Caco-2 (cell line): Measurements from ENCODE around the gene STT3B. TPM values are rescaled to one million over a fixed set of nuclear protein-coding genes. Genes with fewer than 3 reads are reported as not detected.
A peak's percentile ranks its signal among the peaks of the same experiment; 100 is the strongest.

Experiments
- BruUV-seq: library from RNA; stranded (reverse); fragments of 400-500 nt; replicated peaks from 2 replicates; lab custom pipeline; 2021; lab: Mats Ljungman, UMichigan
- CTCF ChIA-PET: fragments of 300-600 bp; sonication (Branson Sonifier 250); formaldehyde crosslinking; loops from one replicate; lab custom pipeline; 2022; ENCODE audit warnings: antibody characterized with exemption; lab: Charles Lee
- POLR2A ChIA-PET: fragments of 300-600 bp; sonication (Branson Sonifier 250); formaldehyde crosslinking; loops from one replicate; lab custom pipeline; 2022; ENCODE audit warnings: antibody characterized with exemption; lab: Charles Lee
- DNase-seq, 2 experiments: peaks; one replicate each; pipeline versions ENCODE4 v3.0.0 to v3.0.0-alpha.2; 2020 to 2022
- H3K27me3 ChIP-seq: replicated peaks from 2 replicates; pipeline ENCODE4 v1.6.0; 2011; ENCODE audit warnings: low read length; ENCODE audit not compliant: control insufficient read depth, insufficient read depth
- H3K36me3 ChIP-seq: 2 replicates; pipeline ENCODE4 v1.5.1; 2011; ENCODE audit warnings: low read length; ENCODE audit not compliant: control insufficient read depth, insufficient read depth
- H3K4me1 ChIP-seq: fragments of 250-450 bp; sonication (Bioruptor Pico); 2 replicates; pipeline ENCODE4 v1.5.1; 2020; ENCODE audit warnings: mild to moderate bottlenecking
- H3K4me3 ChIP-seq: 2 replicates; pipeline ENCODE4 v1.5.1; 2011; ENCODE audit warnings: low read depth, mild to moderate bottlenecking, control low read depth, low read length
- H3K9me3 ChIP-seq: fragments of 250-450 bp; sonication (Bioruptor Pico); 2 replicates; pipeline ENCODE4 v1.5.1; 2020; ENCODE audit warnings: mild to moderate bottlenecking, moderate library complexity
- H3K27ac Mint-ChIP-seq: one replicate; pipeline ENCODE4 v1.8.0; 2022; ENCODE audit warnings: mixed read lengths; ENCODE audit not compliant: unreplicated experiment
- H3K27me3 Mint-ChIP-seq: one replicate; pipeline ENCODE4 v1.8.0; 2022; ENCODE audit warnings: mixed read lengths; ENCODE audit not compliant: insufficient read depth, unreplicated experiment
- H3K36me3 Mint-ChIP-seq: one replicate; pipeline ENCODE4 v1.8.0; 2022; ENCODE audit warnings: mild to moderate bottlenecking, mixed read lengths; ENCODE audit not compliant: insufficient read depth, unreplicated experiment
- H3K4me1 Mint-ChIP-seq: one replicate; pipeline ENCODE4 v1.8.0; 2022; ENCODE audit warnings: low read depth, mixed read lengths; ENCODE audit not compliant: unreplicated experiment
- H3K4me3 Mint-ChIP-seq: one replicate; pipeline ENCODE4 v1.8.0; 2022; ENCODE audit warnings: mild to moderate bottlenecking, moderate library complexity, mixed read lengths; ENCODE audit not compliant: unreplicated experiment
- H3K9me3 Mint-ChIP-seq: one replicate; pipeline ENCODE4 v1.8.0; 2022; ENCODE audit warnings: mixed read lengths; ENCODE audit not compliant: unreplicated experiment
- CTCF ChIP-seq, 2 experiments: fragments of 200-600 bp in 1 of 2; IDR thresholded peaks; 1 replicate in 1 of 2; 2 replicates in 1 of 2; pipeline versions ENCODE4 v1.5.1 to v1.8.0; 2011 to 2022; ENCODE audit warnings: antibody characterized with exemption in 1 of 2, control low read depth in 1 of 2, inconsistent platforms in 1 of 2, low read depth in 1 of 2, low read length in 1 of 2, mild to moderate bottlenecking in 1 of 2, moderate library complexity in 1 of 2; ENCODE audit not compliant: insufficient read depth in 1 of 2, severe bottlenecking in 1 of 2, unreplicated experiment in 1 of 2
- intact Hi-C: fragments of 100-400 bp; cut with micrococcal nuclease; formaldehyde crosslinking; loops from one replicate; pipeline ENCODE4 v1.10.0; 2022; ENCODE audit not compliant: unreplicated experiment
- total RNA-seq: library from RNA; stranded (reverse); gene quantifications from 2 replicates; pipeline ENCODE4 v1.2.3, GENCODE V29; 2022

The STT3B gene
- total RNA-seq, 1 experiment from 2014 or later, result 162 TPM

GRCh38 chr3:31562525-31562924, 29.8 kb downstream of the STT3B start:
- ChIA-PET CTCF (interaction anchor here (0.7 kb wide), 1 partner anchor 26 kb away, joined by 3 read pairs; no protein-coding TSS in a partner anchor), POLR2A (interaction anchor here (0.7 kb wide), 1 partner anchor 30 kb away, joined by 3 read pairs; the partner anchor contains the start of gene STT3B)
- BruUV-seq, result no TSS peak
- no peaks in the 10 kb centered on the region for H3K27me3 Mint-ChIP-seq
- peaks cover 49% of the 10 kb centered on the region for H3K4me1 Mint-ChIP-seq
- no peak overlapping the region for H3K4me3 Mint-ChIP-seq
- intact Hi-C loops, result no loop called here
- Histone ChIP-seq H3K36me3 (no peaks in the 10 kb centered on the region), H3K4me3 (no peak overlapping the region), H3K4me1 (peaks cover 27% of the 10 kb centered on the region), H3K9me3 (no peaks in the 10 kb centered on the region), H3K27me3 (no peaks in the 10 kb centered on the region)
- no peaks in the 10 kb centered on the region for H3K9me3 Mint-ChIP-seq
- H3K27ac Mint-ChIP-seq, result peak overlapping the region; percentile 12
- H3K36me3 Mint-ChIP-seq, result peaks cover 7% of the 10 kb centered on the region
- TF ChIP-seq CTCF (IDR thresholded peaks at IDR 0.05; ENCODE audit: insufficient read depth in 1 of 2, low read depth in 1 of 2, low read length in 1 of 2, severe bottlenecking in 1 of 2, unreplicated experiment in 1 of 2), result peak in 1 of 2 experiments; percentile 12
- DNase-seq, result peak; percentile 36 to 43

GRCh38 chr3:31565288-31565687, 32.6 kb downstream of the STT3B start:
- H3K27ac Mint-ChIP-seq, result no peak overlapping the region

GRCh38 chr3:31567036-31567435, 34.3 kb downstream of the STT3B start:
- intact Hi-C loops, result loop anchor here (2.0 kb wide), 1 partner anchor 26 kb away; no protein-coding TSS in a partner anchor
- Mint-ChIP-seq H3K27ac (no peak overlapping the region), H3K36me3 (no peaks in the 10 kb centered on the region), H3K4me3 (no peak overlapping the region), H3K9me3 (no peaks in the 10 kb centered on the region), H3K4me1 (peaks cover 50% of the 10 kb centered on the region), H3K27me3 (no peaks in the 10 kb centered on the region)
- BruUV-seq, result no TSS peak
- Histone ChIP-seq H3K27me3 (no peaks in the 10 kb centered on the region), H3K36me3 (no peaks in the 10 kb centered on the region), H3K9me3 (no peaks in the 10 kb centered on the region), H3K4me1 (peaks cover 27% of the 10 kb centered on the region), H3K4me3 (no peak overlapping the region)
- DNase-seq, result peak in 1 of 2 experiments; percentile 45
- CTCF ChIA-PET, result interaction anchor here (0.6 to 0.7 kb wide), 2 partner anchors 58 to 102 kb away, joined by 3 read pairs; no protein-coding TSS in a partner anchor
- TF ChIP-seq CTCF (IDR thresholded peaks at IDR 0.05; ENCODE audit: insufficient read depth in 1 of 2, low read depth in 1 of 2, low read length in 1 of 2, severe bottlenecking in 1 of 2, unreplicated experiment in 1 of 2), result peak; percentile 39 to 71
- POLR2A ChIA-PET, result no interaction called here

More at GRCh38 chr3:31565288-31565687, 32.6 kb downstream of the STT3B start:
- peaks cover 27% of the 10 kb centered on the region for H3K4me1 ChIP-seq
- no peak overlapping the region for H3K4me3 Mint-ChIP-seq
- no peaks in the 10 kb centered on the region for H3K27me3 ChIP-seq
- peaks cover 7% of the 10 kb centered on the region for H3K36me3 Mint-ChIP-seq
- BruUV-seq, result no TSS peak
- H3K9me3 Mint-ChIP-seq, result no peaks in the 10 kb centered on the region
- TF ChIP-seq CTCF (IDR thresholded peaks at IDR 0.05; ENCODE audit: insufficient read depth in 1 of 2, low read depth in 1 of 2, low read length in 1 of 2, severe bottlenecking in 1 of 2, unreplicated experiment in 1 of 2), result no peak
- H3K9me3 ChIP-seq, result no peaks in the 10 kb centered on the region
- H3K36me3 ChIP-seq, result no peaks in the 10 kb centered on the region
- no peak for DNase-seq
- intact Hi-C loops, result no loop called here
- no peaks in the 10 kb centered on the region for H3K27me3 Mint-ChIP-seq
- ChIA-PET CTCF (no interaction called here), POLR2A (no interaction called here)
- no peak overlapping the region for H3K4me3 ChIP-seq
- H3K4me1 Mint-ChIP-seq, result peaks cover 48% of the 10 kb centered on the region
